ENCODE results near the gene RRM2.

Gene RRM2

GRCh38 chr2:10094271-10094814, 28.2 kb upstream of the RRM2 start:
- intact Hi-C loops (cut with DNase I; ENCODE audit: low total_unique reads) = no loop called here
- no peak overlapping the region for H3K27ac ChIP-seq
- no peak overlapping the region for H3K4me3 ChIP-seq
- H3K9me3 ChIP-seq = no peaks in the 10 kb centered on the region
- peaks cover 0 to 11% (median 2%) of the 10 kb centered on the region in 4 donors for H3K4me1 ChIP-seq
- H3K27me3 ChIP-seq = peaks cover 0 to 15% of the 10 kb centered on the region in 2 donors
- no peaks in the 10 kb centered on the region for H3K36me3 ChIP-seq
- DNase-seq = no peak
- TF ChIP-seq, protein P1, sequence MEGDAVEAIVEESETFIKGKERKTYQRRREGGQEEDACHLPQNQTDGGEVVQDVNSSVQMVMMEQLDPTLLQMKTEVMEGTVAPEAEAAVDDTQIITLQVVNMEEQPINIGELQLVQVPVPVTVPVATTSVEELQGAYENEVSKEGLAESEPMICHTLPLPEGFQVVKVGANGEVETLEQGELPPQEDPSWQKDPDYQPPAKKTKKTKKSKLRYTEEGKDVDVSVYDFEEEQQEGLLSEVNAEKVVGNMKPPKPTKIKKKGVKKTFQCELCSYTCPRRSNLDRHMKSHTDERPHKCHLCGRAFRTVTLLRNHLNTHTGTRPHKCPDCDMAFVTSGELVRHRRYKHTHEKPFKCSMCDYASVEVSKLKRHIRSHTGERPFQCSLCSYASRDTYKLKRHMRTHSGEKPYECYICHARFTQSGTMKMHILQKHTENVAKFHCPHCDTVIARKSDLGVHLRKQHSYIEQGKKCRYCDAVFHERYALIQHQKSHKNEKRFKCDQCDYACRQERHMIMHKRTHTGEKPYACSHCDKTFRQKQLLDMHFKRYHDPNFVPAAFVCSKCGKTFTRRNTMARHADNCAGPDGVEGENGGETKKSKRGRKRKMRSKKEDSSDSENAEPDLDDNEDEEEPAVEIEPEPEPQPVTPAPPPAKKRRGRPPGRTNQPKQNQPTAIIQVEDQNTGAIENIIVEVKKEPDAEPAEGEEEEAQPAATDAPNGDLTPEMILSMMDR (IDR thresholded peaks at IDR 0.05) = no peak

GRCh38 chr2:10095175-10095574, 27.4 kb upstream of the RRM2 start:
- Histone ChIP-seq H3K27me3 (peaks cover 0 to 15% of the 10 kb centered on the region in 2 donors), H3K4me1 (peaks cover 0 to 11% (median 2%) of the 10 kb centered on the region in 4 donors), H3K4me3 (no peak overlapping the region), H3K36me3 (no peaks in the 10 kb centered on the region), H3K9me3 (no peaks in the 10 kb centered on the region), H3K27ac (no peak overlapping the region)
- intact Hi-C loops (cut with DNase I; ENCODE audit: low total_unique reads) = no loop called here
- DNase-seq = no peak
- TF ChIP-seq, protein P1 (IDR thresholded peaks at IDR 0.05) = no peak

DNA sequence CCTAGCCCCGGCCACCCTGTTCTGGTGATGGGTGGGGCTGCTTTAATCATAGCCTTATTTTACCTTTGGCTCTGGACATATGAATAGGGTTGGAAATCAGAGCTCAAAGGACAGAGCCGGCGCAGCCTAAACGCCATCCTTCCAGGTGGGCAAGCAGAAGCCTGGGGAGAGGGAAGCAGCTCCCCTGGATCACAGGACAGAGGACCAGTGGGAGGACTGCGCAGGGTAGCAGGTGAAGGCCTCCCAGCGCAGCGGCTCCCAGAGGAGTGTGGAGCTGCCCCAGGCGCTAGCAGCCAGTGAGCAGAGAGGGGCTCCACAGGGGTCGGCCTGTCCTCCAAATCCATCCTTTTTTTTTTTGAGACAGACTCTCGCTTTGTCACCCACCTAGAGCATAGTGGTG, 25.9 kb upstream of the RRM2 start:
- TF ChIP-seq, protein P1 (IDR thresholded peaks at IDR 0.05) = no peak
- H3K27me3 ChIP-seq = peaks cover 0 to 8% of the 10 kb centered on the region in 2 donors
- H3K36me3 ChIP-seq = no peaks in the 10 kb centered on the region
- H3K4me1 ChIP-seq = peaks cover 0 to 5% (median 0%) of the 10 kb centered on the region in 4 donors
- intact Hi-C loops (cut with DNase I; ENCODE audit: low total_unique reads) = loop anchor here (1.0 kb wide), 1 partner anchor 24 kb away; no protein-coding TSS in a partner anchor
- no peak overlapping the region for H3K27ac ChIP-seq
- no peak for DNase-seq
- no peak overlapping the region for H3K4me3 ChIP-seq
- no peaks in the 10 kb centered on the region for H3K9me3 ChIP-seq

GRCh38 chr2:10097352-10098148, 25.0 kb upstream of the RRM2 start:
- H3K9me3 ChIP-seq = no peaks in the 10 kb centered on the region
- TF ChIP-seq, protein P1 (IDR thresholded peaks at IDR 0.05) = peak; percentile 90 to 98
- intact Hi-C loops (cut with DNase I; ENCODE audit: low total_unique reads) = loop anchor here (1.0 kb wide), 1 partner anchor 25 kb away; no protein-coding TSS in a partner anchor
- no peaks in the 10 kb centered on the region for H3K36me3 ChIP-seq
- H3K27ac ChIP-seq = no peak overlapping the region
- DNase-seq = peak; percentile 64 to 81
- H3K27me3 ChIP-seq = peaks cover 0 to 6% of the 10 kb centered on the region in 2 donors
- peaks cover 0 to 5% (median 0%) of the 10 kb centered on the region in 4 donors for H3K4me1 ChIP-seq
- no peak overlapping the region for H3K4me3 ChIP-seq

- no peak overlapping the region for H3K27ac ChIP-seq
- peaks cover 0 to 5% (median 0%) of the 10 kb centered on the region in 3 donors for H3K9me3 ChIP-seq
- peaks cover 0 to 5% (median 0%) of the 10 kb centered on the region in 4 donors for H3K4me1 ChIP-seq
- no peak for DNase-seq
- TF ChIP-seq, protein P1 (IDR thresholded peaks at IDR 0.05) = no peak
- no peak overlapping the region for H3K4me3 ChIP-seq
- intact Hi-C loops (cut with DNase I; ENCODE audit: low total_unique reads) = no loop called here
- no peaks in the 10 kb centered on the region for H3K36me3 ChIP-seq
- H3K27me3 ChIP-seq = no peaks in the 10 kb centered on the region
Measured at GRCh38 chr2:10101491-10101890, 21.0 kb upstream of the RRM2 start.
